Cerebellar cortex (tissue), 1 donor: ENCODE results near the gene UBQLNL.
A peak's percentile ranks its signal among the peaks of the same experiment; 100 is the strongest.

Experiments
- DNase-seq: peaks from one replicate; pipeline ENCODE4 v3.0.0-alpha.2; 2015; ENCODE audit warnings: low spot score

The UBQLNL gene

GRCh38 chr11:5516599-5516998, at the start of gene UBQLNL:
Gene UBQLNL, minus strand, starts transcription at chr11:5516699. Its CDS starts 258 bp downstream, at chr11:5516441.
- DNase-seq = no peak

- DNase-seq = no peak
These were observed 47.9 kb upstream of the UBQLNL start for GRCh38 chr11:5564259-5565019.

GRCh38 chr11:5557751-5558150, 41.3 kb upstream of the UBQLNL start:
- DNase-seq = no peak

GRCh38 chr11:5556596-5557188, 40.2 kb upstream of the UBQLNL start:
- no peak for DNase-seq

DNA sequence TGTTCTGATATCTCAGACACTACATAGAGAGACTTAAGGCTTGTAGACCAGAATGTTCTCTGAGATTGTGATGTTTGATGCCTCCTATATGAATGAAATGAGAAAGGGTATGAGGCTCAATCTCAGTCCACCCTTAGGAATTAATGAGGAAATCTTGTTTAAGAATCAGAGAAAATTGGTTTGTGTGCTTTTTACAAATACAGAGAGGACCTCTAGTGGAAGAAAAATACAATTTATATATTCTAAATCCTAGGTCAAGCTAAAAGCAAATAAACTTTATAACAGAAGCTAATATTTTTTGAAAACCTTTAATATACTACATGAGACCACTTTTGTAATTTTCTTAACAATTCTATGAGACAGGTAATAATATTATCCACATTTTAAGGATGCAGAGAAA, 36.8 kb upstream of the UBQLNL start:
- peak; percentile 11 for DNase-seq

DNA sequence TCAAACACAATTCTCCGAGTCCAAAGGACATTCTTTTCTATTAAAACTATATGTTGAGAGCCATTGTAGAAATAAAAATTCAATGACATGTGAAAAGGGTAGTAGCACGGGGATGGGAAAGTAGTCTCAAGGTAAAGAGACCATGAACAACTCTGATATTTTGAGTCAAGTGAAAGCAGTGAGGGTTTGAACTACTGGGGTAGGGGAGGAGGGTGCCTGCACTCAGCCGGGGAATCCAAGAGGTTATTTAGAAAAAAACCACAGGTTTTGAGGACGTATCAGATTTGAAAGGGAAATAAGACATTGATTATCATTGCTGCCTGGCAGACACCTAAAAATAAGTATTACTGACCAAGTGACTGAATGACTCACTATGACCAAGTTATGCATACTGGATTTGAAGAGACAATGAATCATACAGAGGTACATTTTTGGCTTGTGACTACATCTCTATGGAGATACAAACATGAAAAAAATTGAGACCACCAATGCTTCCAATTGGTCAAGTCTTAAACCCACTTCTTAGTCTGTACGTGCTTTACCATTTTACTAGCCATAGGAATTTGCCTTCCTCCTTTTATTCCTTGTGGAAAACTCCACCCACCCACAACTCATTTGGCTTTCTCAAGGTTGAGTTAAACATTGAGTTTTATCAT, 34.1 kb upstream of the UBQLNL start:
- no peak for DNase-seq

DNA sequence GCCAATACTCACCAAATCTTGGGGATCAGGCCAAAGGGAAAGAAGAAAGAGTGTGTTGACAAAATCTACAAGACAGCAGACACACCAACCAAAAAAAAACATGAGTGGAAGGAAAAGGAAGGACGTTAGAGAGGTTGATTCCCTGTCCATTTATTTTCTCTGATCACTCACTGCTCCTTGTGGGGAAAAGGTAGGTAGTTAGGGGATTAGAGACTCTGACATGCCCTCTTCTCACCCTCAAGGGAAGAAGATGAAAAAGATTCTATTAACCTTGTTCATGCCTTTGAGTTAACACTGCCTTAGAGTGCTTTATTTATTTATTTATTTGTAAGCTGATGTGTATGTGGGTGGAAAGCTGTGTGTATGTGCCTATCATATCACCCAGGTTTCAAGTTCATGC, 31.9 kb upstream of the UBQLNL start, which contains the start of gene OR52H1:
TSS of gene OR52H1 (minus strand) at position 101 of the 400 bp plus-strand sequence. CDS start 3,035 bp downstream, outside the sequence.
- DNase-seq = no peak

- no peak for DNase-seq
These were observed 31.5 kb upstream of the UBQLNL start for GRCh38 chr11:5547982-5548381.

- no peak for DNase-seq
These were observed 30.0 kb upstream of the UBQLNL start for GRCh38 chr11:5546457-5546856.

DNA sequence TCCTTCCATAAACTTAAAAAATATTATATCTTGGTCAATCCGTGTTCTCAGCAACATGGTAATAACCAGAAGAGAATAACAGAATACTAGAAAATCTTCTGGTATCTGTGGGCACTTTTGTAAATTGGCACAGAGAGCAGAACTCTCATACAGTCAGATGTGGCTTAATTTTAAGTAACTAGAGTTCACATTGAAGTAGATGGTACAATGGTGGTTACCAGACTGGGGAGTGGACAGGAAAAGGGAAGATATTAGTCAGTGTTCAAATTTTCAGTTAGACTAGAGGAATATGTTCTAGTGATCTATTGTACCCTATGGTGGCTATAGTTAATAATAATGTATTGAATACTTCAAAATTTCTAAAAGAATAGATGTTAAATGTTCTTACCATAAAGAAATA, 24.9 kb upstream of the UBQLNL start:
- no peak for DNase-seq

DNA sequence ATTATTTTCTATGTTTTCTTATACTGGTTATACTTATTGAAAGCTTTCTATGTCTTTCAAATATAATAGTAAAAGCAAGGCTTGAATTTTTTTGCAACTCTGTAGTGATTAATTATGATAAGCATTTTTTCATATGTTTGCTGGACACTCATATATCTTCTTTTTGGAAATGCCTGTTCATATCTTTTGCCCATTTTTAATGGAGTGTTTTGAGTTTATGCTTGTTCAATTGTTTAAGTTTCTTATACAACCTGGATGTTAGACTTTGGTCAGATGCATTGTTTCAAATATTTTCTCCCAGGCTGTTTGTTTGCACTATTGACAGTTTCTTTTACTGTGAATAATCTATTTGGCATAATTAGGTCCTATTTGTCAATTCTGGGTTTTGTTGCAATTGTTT, 20.0 kb upstream of the UBQLNL start:
- no peak for DNase-seq

DNA sequence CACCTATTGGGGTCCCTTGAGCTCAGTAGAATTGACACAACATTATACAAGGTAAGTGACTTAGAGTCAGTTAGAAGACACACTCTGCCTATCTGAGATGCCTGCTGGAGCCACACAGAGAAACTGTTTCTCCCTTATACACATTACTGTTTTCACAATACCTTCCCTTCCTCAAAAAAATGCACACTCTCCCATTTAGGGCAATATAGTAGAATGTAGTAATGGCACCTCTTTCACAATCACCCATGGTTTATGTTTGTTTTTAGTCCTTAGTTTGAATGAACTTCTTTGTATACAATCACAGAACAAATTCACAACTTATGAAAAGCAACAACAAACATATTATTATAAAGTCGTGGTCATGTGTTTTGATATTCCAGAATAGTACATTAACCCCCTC, 17.5 kb upstream of the UBQLNL start:
- DNase-seq = no peak

- no peak for DNase-seq
These were observed 14.7 kb upstream of the UBQLNL start for GRCh38 chr11:5531053-5531831.

- DNase-seq = no peak
These were observed 12.0 kb upstream of the UBQLNL start for GRCh38 chr11:5528495-5528894.

- no peak for DNase-seq
These were observed 11.2 kb upstream of the UBQLNL start for GRCh38 chr11:5527716-5528115.

DNA sequence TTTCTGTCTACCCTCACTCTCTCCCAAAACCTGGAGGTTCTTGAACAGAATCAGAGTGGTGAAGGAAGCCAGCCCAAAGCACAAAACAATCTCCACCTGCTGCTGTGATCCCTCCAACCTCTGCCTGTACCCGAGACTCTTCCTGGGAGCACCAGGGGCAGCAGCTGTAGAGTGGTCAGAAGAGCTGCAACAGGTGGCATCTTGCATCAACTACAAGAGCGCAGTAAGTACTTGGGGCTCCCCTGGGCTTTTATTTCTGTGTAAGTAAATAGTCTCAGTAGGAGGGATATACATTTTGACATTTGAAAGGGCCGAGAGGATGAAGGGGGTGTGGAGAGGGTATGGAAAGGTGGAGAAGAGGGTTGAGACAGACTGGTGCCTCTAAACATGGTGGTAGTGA, 8.3 kb upstream of the UBQLNL start:
- DNase-seq = no peak

DNA sequence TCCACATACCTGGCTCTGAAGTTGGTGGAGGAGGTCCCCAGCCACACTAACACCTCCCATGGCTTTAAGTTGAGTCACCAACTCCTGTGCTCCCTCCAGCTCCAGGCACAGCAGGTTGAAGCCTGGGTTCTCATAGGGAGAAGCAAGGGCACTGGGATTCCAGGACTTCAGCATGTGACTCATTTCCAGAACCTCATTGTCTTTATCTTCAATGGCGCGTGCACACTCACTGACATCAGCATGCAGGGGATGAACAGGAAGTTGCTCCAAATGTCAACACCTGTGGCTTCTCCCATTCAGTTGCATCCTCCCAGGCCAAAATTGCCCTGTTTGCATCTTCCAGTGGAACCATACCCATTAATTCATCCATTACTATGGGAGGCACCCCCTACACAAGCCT, 5.8 kb upstream of the UBQLNL start:
- DNase-seq = no peak

DNA sequence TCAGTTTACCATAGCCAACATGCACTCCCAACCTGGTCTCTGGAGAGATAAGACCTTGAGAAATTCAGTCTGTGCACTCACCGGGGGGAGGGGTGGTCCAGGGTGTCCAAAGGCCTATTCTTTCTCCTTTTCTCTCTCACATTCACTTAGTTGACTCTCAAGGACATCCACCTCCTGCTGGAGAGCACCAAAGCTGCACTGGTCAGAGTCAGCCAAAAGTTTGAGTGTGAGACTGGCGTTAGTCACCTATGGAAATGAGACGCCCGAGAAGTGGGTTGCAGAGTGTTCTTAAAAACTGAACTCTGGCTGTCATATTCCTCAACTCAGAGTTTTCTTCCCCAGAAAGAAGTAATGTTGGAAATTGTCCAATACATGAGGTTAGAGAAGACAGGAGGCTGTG, 5.0 kb upstream of the UBQLNL start:
- no peak for DNase-seq

- no peak for DNase-seq
These were observed 1.7 kb downstream of the UBQLNL start for GRCh38 chr11:5514841-5515240.

DNA sequence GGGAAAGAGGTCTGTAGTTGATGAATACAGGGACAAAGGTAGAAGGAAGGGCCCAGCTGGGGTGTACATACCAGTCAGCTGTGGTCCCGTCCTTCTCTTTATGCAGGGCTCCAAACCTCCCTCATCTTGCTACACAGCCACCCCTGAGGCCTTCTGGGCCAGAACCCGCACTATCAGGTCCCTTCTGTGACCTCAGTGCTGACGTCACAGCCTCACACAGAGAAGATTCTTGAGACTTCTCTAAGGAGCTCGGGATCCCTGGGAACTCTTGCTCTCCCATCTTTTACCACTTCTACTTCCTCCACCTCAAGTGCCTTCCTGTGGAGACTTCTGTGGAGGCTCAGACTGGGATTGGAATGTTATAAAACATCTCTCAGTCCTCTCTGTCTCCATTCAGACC, 6.7 kb downstream of the UBQLNL start, which contains the start of gene UBQLN3:
TSS of gene UBQLN3 (minus strand) at position 155 of the 400 bp plus-strand sequence. CDS start 399 bp downstream, outside the sequence.
- no peak for DNase-seq

- DNase-seq = no peak
These were observed 7.9 kb downstream of the UBQLNL start for GRCh38 chr11:5508605-5509004.

GRCh38 chr11:5507933-5508305, 8.6 kb downstream of the UBQLNL start:
- DNase-seq = peak; percentile 9
